ENCODE measurements around the gene ANAPC2. TPM values are rescaled to one million over a fixed set of nuclear protein-coding genes. Genes with fewer than 3 reads are reported as not detected.

Gene ANAPC2
- total RNA-seq, 1 donor: 32.9 TPM

DNA sequence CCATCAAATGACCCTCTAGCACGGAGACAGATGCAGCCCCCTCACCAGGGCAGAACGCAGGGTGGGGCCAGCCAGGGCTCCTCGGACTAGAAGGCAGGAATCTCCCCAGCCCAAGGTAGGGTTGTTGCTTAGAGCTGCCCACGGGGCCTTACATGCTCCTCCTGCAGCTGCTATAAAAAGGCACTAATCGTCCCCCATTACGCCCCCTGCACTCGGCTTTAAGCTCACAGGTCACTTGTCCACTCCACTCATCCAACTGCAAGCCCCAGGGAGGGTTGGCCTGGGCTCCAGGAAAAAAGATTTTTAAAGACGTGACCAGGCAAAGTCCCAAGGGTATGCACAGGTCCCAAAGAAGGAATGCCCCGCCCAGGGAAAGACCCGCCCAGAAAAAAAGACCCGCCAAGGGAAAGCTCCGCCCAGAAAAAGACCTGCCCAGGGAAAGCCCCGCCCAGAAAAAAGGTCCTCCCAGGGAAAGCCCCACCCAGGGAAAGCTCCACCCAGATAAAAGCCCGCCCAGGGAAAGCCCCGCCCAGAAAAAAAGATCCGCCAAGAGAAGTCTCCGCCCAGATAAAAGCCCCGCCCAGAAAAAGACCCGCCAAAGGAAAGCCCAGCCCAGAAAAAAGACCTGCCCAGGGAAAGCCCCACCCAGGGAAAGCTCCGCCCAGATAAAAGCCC is 38.3 kb downstream of the ANAPC2 start:
- Histone ChIP-seq H3K36me3 (ENCODE audit: insufficient read depth, low read length) (no peaks in the 10 kb centered on the region), H3K4me2 (ENCODE audit: insufficient read depth, low read length) (no peak overlapping the region), H3K79me2 (ENCODE audit: insufficient read depth, low read length) (no peaks in the 10 kb centered on the region), H3K27ac (ENCODE audit: low read depth, low read length) (no peak overlapping the region), H3K4me3 (ENCODE audit: insufficient read depth, low read length) (no peak overlapping the region), H3K9me3 (ENCODE audit: low read depth, low read length) (no peaks in the 10 kb centered on the region), H3K4me1 (ENCODE audit: insufficient read depth, low read length) (no peaks in the 10 kb centered on the region), H4K20me1 (ENCODE audit: insufficient read depth, low read length) (no peaks in the 10 kb centered on the region), H2AFZ (ENCODE audit: low read length) (no peak overlapping the region), H3K27me3 (ENCODE audit: insufficient read depth, low read length) (no peaks in the 10 kb centered on the region)
- TF ChIP-seq, protein P1, sequence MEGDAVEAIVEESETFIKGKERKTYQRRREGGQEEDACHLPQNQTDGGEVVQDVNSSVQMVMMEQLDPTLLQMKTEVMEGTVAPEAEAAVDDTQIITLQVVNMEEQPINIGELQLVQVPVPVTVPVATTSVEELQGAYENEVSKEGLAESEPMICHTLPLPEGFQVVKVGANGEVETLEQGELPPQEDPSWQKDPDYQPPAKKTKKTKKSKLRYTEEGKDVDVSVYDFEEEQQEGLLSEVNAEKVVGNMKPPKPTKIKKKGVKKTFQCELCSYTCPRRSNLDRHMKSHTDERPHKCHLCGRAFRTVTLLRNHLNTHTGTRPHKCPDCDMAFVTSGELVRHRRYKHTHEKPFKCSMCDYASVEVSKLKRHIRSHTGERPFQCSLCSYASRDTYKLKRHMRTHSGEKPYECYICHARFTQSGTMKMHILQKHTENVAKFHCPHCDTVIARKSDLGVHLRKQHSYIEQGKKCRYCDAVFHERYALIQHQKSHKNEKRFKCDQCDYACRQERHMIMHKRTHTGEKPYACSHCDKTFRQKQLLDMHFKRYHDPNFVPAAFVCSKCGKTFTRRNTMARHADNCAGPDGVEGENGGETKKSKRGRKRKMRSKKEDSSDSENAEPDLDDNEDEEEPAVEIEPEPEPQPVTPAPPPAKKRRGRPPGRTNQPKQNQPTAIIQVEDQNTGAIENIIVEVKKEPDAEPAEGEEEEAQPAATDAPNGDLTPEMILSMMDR (IDR thresholded peaks at IDR 0.05; ENCODE audit: extremely low read depth, low read depth, low read length): no peak
- DNase-seq (ENCODE audit: insufficient read length, low spot score, missing footprints): no peak

DNA sequence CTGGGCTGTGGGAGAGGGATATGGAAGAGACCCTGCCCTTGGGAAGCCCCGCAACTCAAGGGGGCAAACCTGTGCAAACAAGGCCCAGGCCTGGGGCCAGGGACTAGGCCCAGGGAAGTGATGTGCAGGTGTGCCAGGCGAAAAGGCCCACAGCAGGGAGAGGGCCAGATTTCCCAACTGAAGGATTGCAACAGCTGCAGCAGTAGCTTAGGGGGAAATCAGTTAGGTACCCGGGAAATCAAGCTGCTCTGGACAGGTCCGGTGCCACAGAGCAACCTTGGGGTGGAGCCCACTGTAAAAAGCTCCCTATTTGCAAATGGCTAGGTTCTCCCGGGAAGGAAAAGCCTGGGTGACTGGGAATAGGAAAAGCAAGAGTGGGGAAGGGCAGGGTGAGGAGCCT is 39.0 kb downstream of the ANAPC2 start:
- H3K36me3 ChIP-seq (ENCODE audit: insufficient read depth, low read length): no peaks in the 10 kb centered on the region
- H3K27ac ChIP-seq (ENCODE audit: low read depth, low read length): no peak overlapping the region
- no peak for DNase-seq (ENCODE audit: insufficient read length, low spot score, missing footprints)
- no peaks in the 10 kb centered on the region for H3K27me3 ChIP-seq (ENCODE audit: insufficient read depth, low read length)
- H3K4me2 ChIP-seq (ENCODE audit: insufficient read depth, low read length): no peak overlapping the region
- H3K4me1 ChIP-seq (ENCODE audit: insufficient read depth, low read length): no peaks in the 10 kb centered on the region
- H3K79me2 ChIP-seq (ENCODE audit: insufficient read depth, low read length): no peaks in the 10 kb centered on the region
- H4K20me1 ChIP-seq (ENCODE audit: insufficient read depth, low read length): no peaks in the 10 kb centered on the region
- H3K4me3 ChIP-seq (ENCODE audit: insufficient read depth, low read length): no peak overlapping the region
- TF ChIP-seq, protein P1 (IDR thresholded peaks at IDR 0.05; ENCODE audit: extremely low read depth, low read depth, low read length): no peak
- no peaks in the 10 kb centered on the region for H3K9me3 ChIP-seq (ENCODE audit: low read depth, low read length)
- H2AFZ ChIP-seq (ENCODE audit: low read length): no peak overlapping the region

DNA sequence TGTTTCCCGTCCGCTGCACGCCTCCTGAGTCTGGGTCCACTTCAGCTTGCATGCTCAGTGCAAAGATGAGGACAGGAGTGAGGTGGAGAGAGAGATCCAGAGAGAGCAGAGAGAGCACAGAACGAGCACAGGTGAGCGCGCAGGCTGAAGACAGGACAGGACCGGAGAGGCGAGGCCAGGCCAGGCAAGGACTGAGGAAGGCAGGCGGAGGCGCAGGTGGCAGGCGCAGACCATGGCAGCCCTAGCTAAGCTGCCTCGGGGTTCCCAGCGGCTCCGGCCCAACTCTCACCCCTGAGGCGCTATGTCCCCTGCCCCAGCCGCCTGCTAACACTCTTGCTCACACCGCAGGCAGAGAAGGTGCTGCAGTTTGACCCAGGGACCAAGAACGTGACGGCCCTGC is 39.7 kb downstream of the ANAPC2 start:
- DNase-seq (ENCODE audit: insufficient read length, low spot score, missing footprints): no peak
- H2AFZ ChIP-seq (ENCODE audit: low read length): no peak overlapping the region
- no peaks in the 10 kb centered on the region for H3K79me2 ChIP-seq (ENCODE audit: insufficient read depth, low read length)
- no peaks in the 10 kb centered on the region for H4K20me1 ChIP-seq (ENCODE audit: insufficient read depth, low read length)
- H3K4me1 ChIP-seq (ENCODE audit: insufficient read depth, low read length): no peaks in the 10 kb centered on the region
- TF ChIP-seq, protein P1 (IDR thresholded peaks at IDR 0.05; ENCODE audit: extremely low read depth, low read depth, low read length): no peak
- no peak overlapping the region for H3K4me2 ChIP-seq (ENCODE audit: insufficient read depth, low read length)
- no peak overlapping the region for H3K27ac ChIP-seq (ENCODE audit: low read depth, low read length)
- H3K27me3 ChIP-seq (ENCODE audit: insufficient read depth, low read length): no peaks in the 10 kb centered on the region
- no peaks in the 10 kb centered on the region for H3K9me3 ChIP-seq (ENCODE audit: low read depth, low read length)
- H3K36me3 ChIP-seq (ENCODE audit: insufficient read depth, low read length): no peaks in the 10 kb centered on the region
- no peak overlapping the region for H3K4me3 ChIP-seq (ENCODE audit: insufficient read depth, low read length)

DNA sequence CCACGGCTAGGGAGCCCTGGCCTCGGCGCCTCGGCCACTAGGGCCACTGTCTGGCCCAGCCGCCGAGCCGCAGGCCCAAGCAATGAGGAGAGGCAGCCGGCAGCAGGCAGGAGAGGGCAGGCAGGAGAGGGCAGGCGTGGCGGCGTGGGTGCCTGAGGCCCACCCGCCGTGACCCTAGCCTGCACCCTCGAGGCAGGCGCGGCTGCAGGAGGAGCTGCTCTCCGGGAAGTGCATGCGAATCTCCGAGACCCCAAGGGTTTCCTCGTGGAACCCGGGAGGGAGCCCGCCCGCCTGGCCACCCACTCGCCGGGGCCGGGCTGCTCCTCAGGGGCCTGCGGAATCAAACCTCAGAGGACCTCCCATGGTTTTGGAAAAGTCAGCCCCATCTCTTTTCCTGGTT is 40.1 kb downstream of the ANAPC2 start:
- DNase-seq (ENCODE audit: insufficient read length, low spot score, missing footprints): no peak
- H4K20me1 ChIP-seq (ENCODE audit: insufficient read depth, low read length): no peaks in the 10 kb centered on the region
- no peak overlapping the region for H3K4me2 ChIP-seq (ENCODE audit: insufficient read depth, low read length)
- no peaks in the 10 kb centered on the region for H3K27me3 ChIP-seq (ENCODE audit: insufficient read depth, low read length)
- no peak overlapping the region for H3K4me3 ChIP-seq (ENCODE audit: insufficient read depth, low read length)
- H3K27ac ChIP-seq (ENCODE audit: low read depth, low read length): no peak overlapping the region
- no peaks in the 10 kb centered on the region for H3K9me3 ChIP-seq (ENCODE audit: low read depth, low read length)
- TF ChIP-seq, protein P1 (IDR thresholded peaks at IDR 0.05; ENCODE audit: extremely low read depth, low read depth, low read length): no peak
- no peaks in the 10 kb centered on the region for H3K79me2 ChIP-seq (ENCODE audit: insufficient read depth, low read length)
- no peak overlapping the region for H2AFZ ChIP-seq (ENCODE audit: low read length)
- no peaks in the 10 kb centered on the region for H3K4me1 ChIP-seq (ENCODE audit: insufficient read depth, low read length)
- H3K36me3 ChIP-seq (ENCODE audit: insufficient read depth, low read length): no peaks in the 10 kb centered on the region

Measured in osteoblast (primary cell).